Breast epithelium (tissue), 4 donors: ENCODE results near the gene TMF1. TPM values are rescaled to one million over a fixed set of nuclear protein-coding genes. Genes with fewer than 3 reads are reported as not detected.

Source experiments
- DNase-seq, 2 donors: peaks; one replicate each; pipeline ENCODE4 v3.0.0-alpha.2; 2019; ENCODE audit warnings: low spot score in 2 of 2
- H3K27ac ChIP-seq, 2 donors: fragments of 200-600 bp; sonication (generic) in 1 of 2; one replicate each; pipeline ENCODE4 v1.5.1; 2016 to 2019; ENCODE audit warnings: mild to moderate bottlenecking in 1 of 2
- H3K27me3 ChIP-seq, 2 donors: fragments of 200-600 bp; sonication (generic) in 1 of 2; one replicate each; pipeline versions ENCODE4 v1.5.1 to v1.6.0; 2017 to 2019; ENCODE audit warnings: control low read depth in 1 of 2, mild to moderate bottlenecking in 1 of 2
- H3K36me3 ChIP-seq: fragments of 200-600 bp; one replicate; pipeline ENCODE4 v1.5.1; 2019
- H3K4me1 ChIP-seq, 2 donors: fragments of 200-600 bp; sonication (generic); one replicate each; pipeline ENCODE4 v1.5.1; 2016 to 2019; ENCODE audit warnings: control low read depth in 1 of 2
- H3K4me3 ChIP-seq, 3 donors: fragments of 200-600 bp; sonication (generic); 1 replicate in 2 of 3; 2 replicates in 1 of 3; pipeline ENCODE4 v1.5.1; 2016 to 2019; ENCODE audit warnings: mild to moderate bottlenecking in 3 of 3, moderate library complexity in 2 of 3
- H3K9me3 ChIP-seq, 2 donors: fragments of 200-600 bp; sonication (generic) in 1 of 2; one replicate each; pipeline ENCODE4 v1.5.1; 2016 to 2019; ENCODE audit warnings: control low read depth in 1 of 2
- CTCF ChIP-seq, 3 donors: fragments of 450-650 bp; IDR thresholded peaks; one replicate each; pipeline ENCODE4 v1.5.1; 2016 to 2017; ENCODE audit warnings: antibody characterized with exemption in 3 of 3, mild to moderate bottlenecking in 3 of 3, moderate library complexity in 3 of 3
- POLR2A ChIP-seq: fragments of 450-650 bp; IDR thresholded peaks from one replicate; pipeline ENCODE4 v1.6.1; 2016; ENCODE audit warnings: antibody characterized with exemption, mild to moderate bottlenecking, moderate library complexity
- POLR2AphosphoS5 ChIP-seq, 3 donors: sonication (generic); formaldehyde crosslinking; IDR thresholded peaks; one replicate each; pipeline ENCODE4 v1.6.1; 2017; ENCODE audit warnings: antibody characterized with exemption in 3 of 3
- intact Hi-C: fragments of 100-400 bp; cut with DNase I; formaldehyde crosslinking; loops from one replicate; pipeline ENCODE4 v1.15.1; 2023; ENCODE audit warnings: low total_unique reads
- total RNA-seq, 3 donors: library from RNA; depleted of rRNA; stranded (reverse); fragments of >200 nt; gene quantifications; one replicate each; pipeline ENCODE4 v1.1.0, GENCODE V29; 2016

The TMF1 gene
- total RNA-seq, 3 donors from 2014 or later: 33.4 to 61.5 (median 50.1) TPM

- intact Hi-C loops: no loop called here
- no peak for TF ChIP-seq POLR2AphosphoS5 (IDR thresholded peaks at IDR 0.05)
- no peak for TF ChIP-seq CTCF (IDR thresholded peaks at IDR 0.05)
- TF ChIP-seq POLR2A: no peak
- H3K4me1 ChIP-seq: no peaks in the 10 kb centered on the region
- H3K9me3 ChIP-seq: no peaks in the 10 kb centered on the region
- no peak overlapping the region for H3K4me3 ChIP-seq
- no peaks in the 10 kb centered on the region for H3K27me3 ChIP-seq
- no peak overlapping the region for H3K27ac ChIP-seq
- H3K36me3 ChIP-seq: peaks cover 9% of the 10 kb centered on the region
- DNase-seq: no peak
Measured at GRCh38 chr3:69032737-69033136, 19.4 kb downstream of the TMF1 start.

GRCh38 chr3:69032142-69032541 lies 20.0 kb downstream of the TMF1 start:
- intact Hi-C loops: no loop called here
- no peak for DNase-seq
- peaks cover 9% of the 10 kb centered on the region for H3K36me3 ChIP-seq
- H3K27me3 ChIP-seq: no peaks in the 10 kb centered on the region
- no peak overlapping the region for H3K27ac ChIP-seq
- no peaks in the 10 kb centered on the region for H3K4me1 ChIP-seq
- H3K4me3 ChIP-seq: no peak overlapping the region
- TF ChIP-seq POLR2AphosphoS5 (IDR thresholded peaks at IDR 0.05): no peak
- TF ChIP-seq POLR2A: no peak
- TF ChIP-seq CTCF (IDR thresholded peaks at IDR 0.05): no peak
- no peaks in the 10 kb centered on the region for H3K9me3 ChIP-seq

GRCh38 chr3:69031635-69032034 lies 20.5 kb downstream of the TMF1 start:
- Histone ChIP-seq H3K9me3 (no peaks in the 10 kb centered on the region), H3K36me3 (peaks cover 9% of the 10 kb centered on the region), H3K27me3 (no peaks in the 10 kb centered on the region), H3K4me3 (no peak overlapping the region), H3K4me1 (no peaks in the 10 kb centered on the region), H3K27ac (no peak overlapping the region)
- intact Hi-C loops: no loop called here
- DNase-seq: no peak
- TF ChIP-seq POLR2AphosphoS5 (IDR thresholded peaks at IDR 0.05) (no peak), POLR2A (no peak), CTCF (IDR thresholded peaks at IDR 0.05) (no peak)

GRCh38 chr3:69020857-69021256 lies 31.3 kb downstream of the TMF1 start:
- TF ChIP-seq CTCF (IDR thresholded peaks at IDR 0.05) (no peak), POLR2A (no peak), POLR2AphosphoS5 (IDR thresholded peaks at IDR 0.05) (no peak)

GRCh38 chr3:69020424-69020823 lies 31.7 kb downstream of the TMF1 start:
- H3K36me3 ChIP-seq: peaks cover 8% of the 10 kb centered on the region
- TF ChIP-seq POLR2AphosphoS5 (IDR thresholded peaks at IDR 0.05) (no peak), POLR2A (no peak), CTCF (IDR thresholded peaks at IDR 0.05) (no peak)
- intact Hi-C loops: no loop called here

More at GRCh38 chr3:69020857-69021256, 31.3 kb downstream of the TMF1 start:
- intact Hi-C loops: no loop called here
- no peaks in the 10 kb centered on the region for H3K4me1 ChIP-seq
- H3K27ac ChIP-seq: no peak overlapping the region
- no peaks in the 10 kb centered on the region for H3K9me3 ChIP-seq
- no peaks in the 10 kb centered on the region for H3K27me3 ChIP-seq
- DNase-seq: no peak
- H3K36me3 ChIP-seq: peaks cover 9% of the 10 kb centered on the region
- H3K4me3 ChIP-seq: no peak overlapping the region

More at GRCh38 chr3:69020424-69020823, 31.7 kb downstream of the TMF1 start:
- Histone ChIP-seq H3K27me3 (no peaks in the 10 kb centered on the region), H3K4me1 (no peaks in the 10 kb centered on the region), H3K4me3 (no peak overlapping the region), H3K9me3 (no peaks in the 10 kb centered on the region), H3K27ac (no peak overlapping the region)
- DNase-seq: no peak
